Superior temporal gyrus (tissue), 1 donor: ENCODE measurements around the gene CTSW.
A peak's percentile ranks its signal among the peaks of the same experiment; 100 is the strongest.

ENCODE experiments used
- DNase-seq: peaks from one replicate; pipeline ENCODE4 v3.0.0-alpha.2; 2016; ENCODE audit errors: extremely low spot score

Gene CTSW

DNA sequence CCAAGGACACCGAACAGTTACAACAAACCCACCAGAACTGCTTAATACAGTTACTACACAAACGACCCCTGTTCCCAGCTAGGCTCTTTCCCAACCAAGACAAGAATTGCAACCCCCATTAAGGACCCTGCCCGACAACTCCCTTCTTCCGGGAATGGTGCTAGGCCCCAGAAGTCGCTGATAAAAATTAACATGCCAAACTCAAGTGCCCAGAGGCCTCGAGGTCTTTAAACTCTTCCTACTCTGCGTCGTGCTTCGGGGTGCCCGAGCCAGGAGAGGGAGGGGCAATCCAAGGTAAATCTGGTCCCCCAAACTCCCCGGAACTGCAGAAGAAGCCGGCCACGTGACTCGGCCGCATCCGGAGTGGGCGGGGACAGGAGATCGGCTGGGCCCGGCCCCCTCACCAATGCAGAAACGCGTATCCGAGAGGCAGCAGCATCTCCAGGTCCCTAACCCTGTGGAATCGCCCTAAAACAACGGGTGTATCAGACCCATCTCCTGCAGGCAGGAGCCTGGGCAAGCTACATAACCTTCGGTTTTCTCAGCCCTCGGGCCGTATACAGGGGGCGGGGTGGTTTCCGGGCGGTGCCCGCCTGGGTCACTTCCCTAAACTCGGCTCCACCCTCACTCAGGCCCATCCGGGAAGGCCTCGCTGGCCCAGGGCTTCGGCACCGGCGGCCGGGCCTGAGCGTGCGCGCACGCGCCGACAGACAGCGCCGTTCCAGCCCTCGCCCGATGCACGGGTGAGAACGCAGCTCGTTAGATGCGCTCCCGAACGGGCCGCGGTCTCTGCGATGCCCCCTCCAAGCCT lies 22.7 kb upstream of the CTSW start:
- DNase-seq = peak; percentile 72

DNA sequence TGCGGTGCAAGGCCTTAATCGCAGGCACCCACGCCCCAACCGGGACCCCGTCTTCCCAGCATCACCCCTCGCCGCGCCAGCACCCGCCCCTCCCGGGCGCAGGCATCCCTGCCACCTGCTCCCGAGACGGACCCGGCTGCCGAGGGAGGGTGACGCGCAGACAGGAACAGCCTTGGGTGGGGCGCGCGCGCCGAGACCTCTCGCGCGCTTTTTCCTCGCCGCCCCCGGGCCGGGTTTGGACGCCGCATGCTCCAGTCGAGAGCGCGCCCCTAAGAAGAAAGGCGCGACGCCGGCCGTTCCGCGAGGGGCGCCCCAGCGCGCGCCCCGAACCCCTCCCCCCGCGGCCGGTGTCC lies 22.2 kb upstream of the CTSW start:
- DNase-seq = peak; percentile 35

- peak; percentile 96 for DNase-seq
Observed at GRCh38 chr11:65857853-65858680, 21.6 kb upstream of the CTSW start, which contains the start of gene CFL1. TSS of gene CFL1 (minus strand) at chr11:65858180. CDS start at chr11:65858099, 81 bp downstream.

DNA sequence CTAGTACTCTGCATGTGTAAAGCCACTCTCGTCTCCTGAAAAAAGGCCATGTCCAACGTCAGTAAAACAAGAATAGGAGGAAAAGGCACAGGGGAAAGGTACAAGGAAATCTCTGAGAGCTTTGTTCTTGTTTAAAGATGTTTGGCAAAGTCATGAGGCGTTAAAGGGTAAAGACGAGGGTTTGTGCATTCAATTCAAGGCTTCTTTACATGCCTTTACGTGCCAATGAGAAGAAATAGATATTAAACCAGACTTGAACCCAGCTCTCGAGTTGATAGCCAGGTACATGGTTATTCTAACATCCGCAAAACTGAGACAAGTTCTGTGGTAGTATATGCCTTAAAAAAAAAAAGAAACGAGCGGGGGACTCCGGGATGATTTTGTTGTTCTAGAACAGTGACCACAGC lies 21.0 kb upstream of the CTSW start:
- DNase-seq = no peak

GRCh38 chr11:65859095-65859811 lies 20.4 kb upstream of the CTSW start:
- peak; percentile 96 for DNase-seq

DNA sequence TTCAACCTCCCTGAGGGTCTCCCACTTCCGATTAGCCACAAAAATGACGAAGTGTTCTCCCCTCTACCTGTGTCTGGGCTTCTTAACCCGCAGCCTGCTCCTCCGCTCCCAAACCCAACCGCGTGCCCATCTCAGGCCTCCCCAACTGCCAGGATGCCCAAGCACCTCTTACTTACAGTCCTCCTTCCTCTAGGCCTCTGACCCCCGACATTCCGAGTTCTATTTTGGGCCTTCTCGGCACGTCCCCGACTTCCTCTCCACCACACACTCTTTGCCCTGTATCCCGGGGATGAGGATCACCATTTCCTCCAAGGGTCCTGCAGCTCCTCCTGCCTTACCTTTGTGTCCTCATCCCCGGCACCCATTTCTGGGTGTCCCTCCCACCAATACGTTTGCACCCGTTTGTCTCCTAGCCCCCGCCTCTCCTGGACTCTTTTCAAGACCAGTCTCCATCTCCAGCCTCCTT lies 19.8 kb upstream of the CTSW start:
- DNase-seq = no peak

- peak; percentile 95 for DNase-seq
Observed at GRCh38 chr11:65860278-65861164, 19.1 kb upstream of the CTSW start, which contains the start of gene MUS81. TSS of gene MUS81 (plus strand) at chr11:65860433. CDS start at chr11:65860754, 321 bp downstream.

GRCh38 chr11:65861165-65861505 lies 18.5 kb upstream of the CTSW start:
- DNase-seq = no peak

DNA sequence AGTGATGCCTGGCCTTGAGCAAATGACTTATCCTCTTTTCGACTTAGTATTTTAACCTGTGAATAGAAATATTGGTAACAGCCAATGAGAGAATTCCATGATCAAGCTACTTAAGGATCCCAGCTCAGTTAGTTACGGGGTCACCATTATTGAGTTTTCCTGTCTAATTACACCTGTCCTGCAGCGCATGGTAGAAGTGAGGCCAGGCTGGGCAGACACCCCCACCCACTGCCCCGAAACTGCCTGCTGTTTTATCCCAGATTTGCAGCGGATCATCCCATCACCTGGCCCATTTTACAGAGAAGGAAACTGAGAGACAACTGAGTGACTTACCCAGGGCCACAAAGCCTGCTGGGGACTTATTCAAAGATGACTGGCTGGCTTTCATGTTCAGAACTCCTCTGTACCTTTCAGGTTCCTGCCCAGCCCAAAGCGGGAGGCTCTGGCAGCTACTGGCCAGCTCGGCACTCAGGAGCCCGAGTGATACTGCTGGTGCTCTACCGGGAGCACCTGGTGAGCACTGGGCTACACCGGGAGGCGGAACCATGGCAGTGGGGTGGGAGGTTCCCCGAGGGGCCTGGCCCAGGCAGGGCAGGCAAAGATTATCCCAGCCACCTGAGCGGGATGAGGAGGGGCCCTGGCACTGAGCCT lies 18.0 kb upstream of the CTSW start:
- DNase-seq = no peak

DNA sequence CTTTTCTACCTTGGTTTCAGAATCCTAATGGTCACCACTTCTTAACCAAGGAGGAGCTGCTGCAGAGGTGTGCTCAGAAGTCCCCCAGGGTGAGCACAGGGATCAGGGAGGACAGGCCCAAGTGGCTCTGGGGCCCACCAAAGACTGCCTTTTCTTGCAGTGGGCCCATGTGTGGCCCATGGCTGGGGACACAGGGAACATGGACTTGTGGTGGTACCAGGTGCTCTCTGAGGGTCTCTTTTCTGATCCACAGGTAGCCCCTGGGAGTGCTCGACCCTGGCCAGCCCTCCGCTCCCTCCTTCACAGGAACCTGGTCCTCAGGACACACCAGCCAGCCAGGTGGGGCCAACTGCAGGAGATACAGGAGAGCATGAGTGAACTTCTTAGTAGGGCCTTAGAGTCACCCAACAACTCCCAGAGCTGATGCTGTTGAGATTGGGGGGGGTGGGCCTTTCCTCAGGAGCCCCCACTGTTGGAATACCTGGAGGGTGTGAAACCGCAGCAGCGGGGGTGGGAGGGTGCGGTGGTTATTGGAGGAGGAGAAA lies 17.4 kb upstream of the CTSW start:
- no peak for DNase-seq

DNA sequence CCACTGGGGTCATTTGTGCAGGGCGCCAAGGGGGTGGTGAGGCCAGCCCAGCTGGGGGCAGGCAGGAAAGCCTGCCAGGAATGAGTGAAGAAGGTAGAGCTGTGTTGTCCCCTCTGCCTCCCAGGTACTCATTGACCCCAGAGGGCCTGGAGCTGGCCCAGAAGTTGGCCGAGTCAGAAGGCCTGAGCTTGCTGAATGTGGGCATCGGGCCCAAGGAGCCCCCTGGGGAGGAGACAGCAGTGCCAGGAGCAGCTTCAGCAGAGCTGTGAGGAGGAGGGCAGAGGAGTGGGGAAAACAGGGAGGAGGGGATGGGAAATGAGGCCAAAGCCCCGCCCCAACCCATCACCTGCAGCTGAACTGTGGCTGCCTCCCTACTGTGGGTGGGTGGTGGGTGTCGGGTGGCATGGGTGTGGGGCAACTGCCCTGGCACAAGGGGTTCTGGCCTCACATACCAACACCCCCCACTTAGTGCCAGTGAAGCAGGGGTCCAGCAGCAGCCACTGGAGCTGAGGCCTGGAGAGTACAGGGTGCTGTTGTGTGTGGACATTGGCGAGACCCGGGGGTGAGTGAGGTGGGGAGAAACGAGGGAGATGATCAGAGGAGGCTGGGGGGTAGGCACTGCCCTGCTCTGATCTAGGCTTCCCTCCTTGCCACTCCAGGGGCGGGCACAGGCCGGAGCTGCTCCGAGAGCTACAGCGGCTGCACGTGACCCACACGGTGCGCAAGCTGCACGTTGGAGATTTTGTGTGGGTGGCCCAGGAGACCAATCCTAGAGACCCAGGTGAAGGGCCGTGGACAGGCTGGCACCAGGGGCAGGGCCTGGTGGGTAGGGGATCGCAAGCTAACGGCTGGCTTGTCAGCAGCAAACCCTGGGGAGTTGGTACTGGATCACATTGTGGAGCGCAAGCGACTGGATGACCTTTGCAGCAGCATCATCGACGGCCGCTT lies 16.4 kb upstream of the CTSW start:
- no peak for DNase-seq

GRCh38 chr11:65863889-65864705 lies 15.5 kb upstream of the CTSW start:
- DNase-seq = no peak

DNA sequence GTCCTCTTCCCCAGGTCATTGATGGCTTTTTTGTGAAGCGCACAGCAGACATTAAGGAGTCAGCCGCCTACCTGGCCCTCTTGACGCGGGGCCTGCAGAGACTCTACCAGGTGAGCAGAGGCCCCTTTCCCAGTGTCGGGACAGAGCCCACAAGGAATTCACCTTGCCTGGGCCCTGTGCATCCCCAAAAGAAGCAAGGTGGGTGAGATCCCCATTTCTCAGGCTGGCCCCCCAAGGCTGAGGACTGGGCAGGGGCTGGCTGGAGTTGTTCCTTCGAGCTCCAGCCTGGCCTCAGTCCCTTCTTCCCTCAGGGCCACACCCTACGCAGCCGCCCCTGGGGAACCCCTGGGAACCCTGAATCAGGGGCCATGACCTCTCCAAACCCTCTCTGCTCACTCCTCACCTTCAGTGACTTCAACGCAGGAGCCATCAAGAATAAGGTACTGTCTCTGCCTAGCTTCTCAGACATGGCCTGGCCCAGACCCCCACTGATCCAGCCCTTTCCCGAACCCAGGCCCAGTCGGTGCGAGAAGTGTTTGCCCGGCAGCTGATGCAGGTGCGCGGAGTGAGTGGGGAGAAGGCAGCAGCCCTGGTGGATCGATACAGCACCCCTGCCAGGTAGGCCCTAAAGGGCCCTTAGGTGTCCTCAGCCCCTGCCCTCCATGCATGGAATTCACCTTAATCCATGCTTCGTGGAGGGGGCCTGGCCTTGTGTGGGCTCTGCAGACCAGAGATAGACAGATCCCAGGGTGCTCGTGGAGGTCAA lies 14.7 kb upstream of the CTSW start:
- no peak for DNase-seq

- DNase-seq = no peak
Observed at GRCh38 chr11:65865550-65866172, 14.0 kb upstream of the CTSW start.

GRCh38 chr11:65866509-65867283 lies 12.9 kb upstream of the CTSW start:
- DNase-seq = no peak
